Heart left ventricle (tissue), 16 donors: Measurements from ENCODE around the gene JSRP1. TPM values are rescaled to one million over a fixed set of nuclear protein-coding genes. Genes with fewer than 3 reads are reported as not detected.
A peak's percentile ranks its signal among the peaks of the same experiment; 100 is the strongest.

Experiments used
- ATAC-seq, 4 donors: fragments of 200-7000 bp; cut with Tn5 transposase; one replicate each; pipeline ENCODE4 v1.9.1; 2020 to 2022; ENCODE audit warnings: moderate library complexity in 4 of 4, mild to moderate bottlenecking in 3 of 4, moderate number of reproducible peaks in 1 of 4
- DNase-seq, 5 donors: peaks; one replicate each; pipeline ENCODE4 v3.0.0-alpha.2; 2020
- H3K27ac ChIP-seq, 12 donors: fragments of 200-600 bp; sonication (generic) in 4 of 12; one replicate each; pipeline versions ENCODE4 v1.5.0 to v1.8.0; 2016 to 2022; ENCODE audit warnings: mild to moderate bottlenecking in 2 of 12
- H3K27me3 ChIP-seq, 9 donors: fragments of 200-600 bp; sonication (generic) in 2 of 9; one replicate each; pipeline versions ENCODE4 v1.5.1 to v1.8.0; 2016 to 2022; ENCODE audit warnings: mild to moderate bottlenecking in 3 of 9
- H3K36me3 ChIP-seq, 9 donors: fragments of 200-600 bp; sonication (generic) in 2 of 9; one replicate each; pipeline versions ENCODE4 v1.5.0 to v1.8.0; 2018 to 2022; ENCODE audit warnings: mild to moderate bottlenecking in 2 of 9
- H3K4me1 ChIP-seq, 12 donors: fragments of 200-600 bp; sonication (generic) in 4 of 12; one replicate each; pipeline versions ENCODE4 v1.5.0 to v1.8.0; 2016 to 2022; ENCODE audit warnings: mild to moderate bottlenecking in 3 of 12
- H3K4me3 ChIP-seq, 12 donors: fragments of 200-600 bp; sonication (generic) in 4 of 12; one replicate each; pipeline versions ENCODE4 v1.5.0 to v1.8.0; 2017 to 2022; ENCODE audit warnings: mild to moderate bottlenecking in 9 of 12, moderate library complexity in 4 of 12
- H3K9me3 ChIP-seq, 12 donors: fragments of 200-600 bp; sonication (generic) in 4 of 12; one replicate each; pipeline versions ENCODE4 v1.5.0 to v1.8.0; 2016 to 2022; ENCODE audit warnings: mild to moderate bottlenecking in 1 of 12
- CTCF ChIP-seq, 12 donors: fragments of 200-600 bp; sonication (generic) in 4 of 12; IDR thresholded peaks; one replicate each; pipeline versions ENCODE4 v1.5.0 to v1.8.0; 2018 to 2022; ENCODE audit warnings: antibody characterized with exemption in 12 of 12, mild to moderate bottlenecking in 5 of 12
- POLR2A ChIP-seq, 2 donors: fragments of 450-650 bp; IDR thresholded peaks; one replicate each; pipeline ENCODE4 v1.6.1; 2017; ENCODE audit warnings: antibody characterized with exemption in 2 of 2, mild to moderate bottlenecking in 2 of 2, moderate library complexity in 2 of 2
- WGBS, 4 donors: extraction: QIAGEN DNeasy Blood & Tissue Kit in 2 of 4; methylation state at CpG; one replicate each; pipeline versions ENCODE4 v1.1.5 to v1.1.7; 2013 to 2018; 5-methylcytosine and 5-hydroxymethylcytosine counted together
- intact Hi-C, 10 donors: fragments of 100-400 bp; cut with DNase I; formaldehyde crosslinking; loops; one replicate each; pipeline versions ENCODE4 v1.11.1 to v1.14.2; 2022
- polyA plus RNA-seq, 2 donors: library from polyadenylated mRNA; stranded (reverse); fragments of 200-250 nt; gene quantifications; one replicate each; pipeline ENCODE4 v1.2.3, GENCODE V29; 2013
- total RNA-seq, 9 donors: library from RNA; depleted of rRNA in 2 of 9; stranded (reverse); fragments of >200 nt in 2 of 9; fragmentation: NEBNext Ultra II Directional in 3 of 9; extraction: Animal tissue kit (Norgen Biotek cat#: 25700) in 3 of 9; gene quantifications; one replicate each; pipeline versions ENCODE4 v1.1.0 to v1.2.4, GENCODE V29; 2016 to 2023
- donor health status: ischemic (EF 13 %, LVEDD 7.1; RV severe dilation, severe dysfunction).
- donor health status: healthy with polysubstance abuse.
- donor health status: DM: no; HTN: yes; CAD: no.
- donor health status: DM: no; HTN: no; CAD: no.
- donor health status: ischemic (EF 25% LVEDD 6.9; RV normal size, moderate dysfunction).
- donor health status: ischemic (EF 25% LVEDD 5.7; RV mildly dilated, moderate dysfunction).
- donor health status: healthy.
- donor health status: DM: yes; HTN: yes; CAD: no.
- donor health status: ischemic (EF 35%, LVEDD 5.7; RV mildly dilated, moderate dysfunction).
- donor health status: nonischemic (EF 11% LVEDD 7.7; RV severe dilation, severe dysfunction).
- donor health status: DM: yes; HTN: yes; CAD: no.
- donor health status: PGD.
- donor health status: ischemic (EF 29% LVEDD 5.4; RV normal size, mild dysfunction).
- donor health status: nonischemic (EF 23%, LVEDD 6.1; RV moderate dilation, normal function).

Gene JSRP1
- total and polyA plus RNA-seq, 11 donors: 0.25 to 0.34 TPM; not detected in 9

GRCh38 chr19:2278459-2279158 lies 22.4 kb upstream of the JSRP1 start:
- ATAC-seq (no peak), DNase-seq (no peak)
- H3K27ac ChIP-seq: no peak overlapping the region
- H3K9me3 ChIP-seq: no peaks in the 10 kb centered on the region
- intact Hi-C loops: loop anchor here in 6 of 10 donors (5.0 to 10.0 kb wide), 5 partner anchors 39 to 116 kb away; partner anchors contain the start of gene DOT1L (in 1 of the 6)
- peaks cover 0 to 11% (median 0%) of the 10 kb centered on the region in 9 donors for H3K27me3 ChIP-seq
- H3K36me3 ChIP-seq: peaks cover 0 to 21% (median 4%) of the 10 kb centered on the region in 9 donors
- H3K4me1 ChIP-seq: peaks cover 0 to 38% (median 27%) of the 10 kb centered on the region in 12 donors
- 85 to 89% (median 89%) methylated on average over 24 to 33 of the region's 33 CpGs for WGBS, 4 donors
- TF ChIP-seq POLR2A (IDR thresholded peaks at IDR 0.05) (no peak), CTCF (IDR thresholded peaks at IDR 0.05) (no peak)
- no peak overlapping the region for H3K4me3 ChIP-seq

GRCh38 chr19:2277138-2277537 lies 20.9 kb upstream of the JSRP1 start:
- 80 to 86% (median 83%) methylated on average over 9 of the region's 9 CpGs for WGBS, 4 donors
- H3K27me3 ChIP-seq: peaks cover 0 to 3% (median 0%) of the 10 kb centered on the region in 9 donors
- TF ChIP-seq POLR2A (IDR thresholded peaks at IDR 0.05): no peak
- peaks cover 0 to 35% (median 18%) of the 10 kb centered on the region in 9 donors for H3K36me3 ChIP-seq
- no peak for DNase-seq
- peaks cover 4 to 47% (median 36%) of the 10 kb centered on the region in 12 donors for H3K4me1 ChIP-seq
- no peaks in the 10 kb centered on the region for H3K9me3 ChIP-seq
- H3K27ac ChIP-seq: no peak overlapping the region
- ATAC-seq: no peak
- no peak overlapping the region for H3K4me3 ChIP-seq
- intact Hi-C loops: loop anchor here in 6 of 10 donors (5.0 to 10.0 kb wide), 5 partner anchors 40 to 118 kb away; partner anchors contain the start of gene DOT1L (in 1 of the 6)

- ATAC-seq (peak in 1 of 4 donors; percentile 1), DNase-seq (no peak)
- TF ChIP-seq POLR2A (IDR thresholded peaks at IDR 0.05): no peak
- TF ChIP-seq CTCF (IDR thresholded peaks at IDR 0.05): no peak
- Histone ChIP-seq H3K4me3 (peak overlapping the region in 1 of 12 donors; percentile 13), H3K36me3 (peaks cover 0 to 41% (median 24%) of the 10 kb centered on the region in 9 donors), H3K27ac (peak overlapping the region in 2 of 12 donors; percentile 13 to 48), H3K27me3 (no peaks in the 10 kb centered on the region), H3K4me1 (peaks cover 4 to 47% (median 37%) of the 10 kb centered on the region in 12 donors), H3K9me3 (no peaks in the 10 kb centered on the region)
- intact Hi-C loops: loop anchor here in 6 of 10 donors (5.0 to 10.0 kb wide), 5 partner anchors 41 to 118 kb away; partner anchors contain the start of gene DOT1L (in 1 of the 6)
- 91 to 93% (median 93%) methylated on average over 22 to 28 of the region's 28 CpGs for WGBS, 4 donors
Measured at GRCh38 chr19:2276429-2276986, 20.3 kb upstream of the JSRP1 start.

- no peaks in the 10 kb centered on the region for H3K27me3 ChIP-seq
- no peak for TF ChIP-seq CTCF (IDR thresholded peaks at IDR 0.05)
- TF ChIP-seq POLR2A (IDR thresholded peaks at IDR 0.05): no peak
- peak overlapping the region in 9 of 12 donors; percentile 8 to 56 (median 18) for H3K27ac ChIP-seq
- intact Hi-C loops: loop anchor here in 9 of 10 donors (1.0 to 10.0 kb wide), 8 partner anchors 39 to 119 kb away; partner anchors contain the start of genes DOT1L (in 1 of the 9), PLEKHJ1 (in 1 of the 9) and SF3A2 (in 1 of the 9)
- ATAC-seq (peak in 2 of 4 donors; percentile 10 to 29), DNase-seq (peak in 2 of 5 donors; percentile 60 to 64)
- peaks cover 9 to 53% (median 41%) of the 10 kb centered on the region in 12 donors for H3K4me1 ChIP-seq
- H3K9me3 ChIP-seq: no peaks in the 10 kb centered on the region
- peaks cover 0 to 45% (median 29%) of the 10 kb centered on the region in 9 donors for H3K36me3 ChIP-seq
- peak overlapping the region in 2 of 12 donors; percentile 13 to 21 for H3K4me3 ChIP-seq
- 51 to 85% (median 70%) methylated on average over 32 to 74 of the region's 74 CpGs for WGBS, 4 donors
Measured at GRCh38 chr19:2275588-2276428, 19.6 kb upstream of the JSRP1 start.
